Measurements from ENCODE around the gene NOTCH2.
"Not testable (repeated sequence)": the region's sequence is repeated elsewhere in the genome, so short reads cannot be mapped to it uniquely, and the experiment has no call there.

- not testable (repeated sequence) for TF ChIP-seq CTCF, POLR2AphosphoS5 (IDR thresholded peaks at IDR 0.05)
Measured at GRCh38 chr1:120116094-120116493, 46.6 kb upstream of the NOTCH2 start.
